Keratinocyte (primary cell): ENCODE results near the gene ARL6IP4. TPM values are rescaled to one million over a fixed set of nuclear protein-coding genes. Genes with fewer than 3 reads are reported as not detected.

Experiments used
- DNase-seq: peaks from one replicate; pipeline ENCODE4 v3.0.0-alpha.2; 2011; ENCODE audit warnings: low read depth, missing footprints, low spot score
- FAIRE-seq: peaks from 2 replicates; lab custom pipeline; 2011; peaks lifted over from hg19 to GRCh38; lab: Jason Lieb, UNC
- H2AFZ ChIP-seq: 2 replicates; pipeline ENCODE4 v1.6.0; 2012; ENCODE audit warnings: low read length, control low read depth, inconsistent platforms; ENCODE audit not compliant: control insufficient read depth
- H3K27ac ChIP-seq: 2 replicates; pipeline ENCODE4 v1.5.1; 2011; ENCODE audit warnings: low read length; ENCODE audit not compliant: control insufficient read depth, insufficient read depth
- H3K27me3 ChIP-seq: 3 replicates; pipeline ENCODE4 v1.6.0; 2011; ENCODE audit warnings: low read length; ENCODE audit not compliant: control insufficient read depth, insufficient read depth; ENCODE audit errors: extremely low read depth
- H3K36me3 ChIP-seq, 2 experiments: 2 replicates in 1 of 2; 3 replicates in 1 of 2; pipeline ENCODE4 v1.5.1; 2011; ENCODE audit warnings: low read length in 2 of 2, mild to moderate bottlenecking in 1 of 2; ENCODE audit not compliant: control insufficient read depth in 2 of 2, insufficient read depth in 2 of 2; ENCODE audit errors: extremely low read depth in 1 of 2
- H3K4me1 ChIP-seq: 3 replicates; pipeline ENCODE4 v1.5.1; 2011; ENCODE audit warnings: low read length; ENCODE audit not compliant: control insufficient read depth, insufficient read depth; ENCODE audit errors: extremely low read depth
- H3K4me2 ChIP-seq: 3 replicates; pipeline ENCODE4 v1.6.0; 2011; ENCODE audit warnings: low read depth, low read length; ENCODE audit not compliant: control insufficient read depth, insufficient read depth; ENCODE audit errors: extremely low read depth
- H3K4me3 ChIP-seq, 3 experiments: fragments of 200-600 bp in 1 of 3; sonication (generic) in 1 of 3; 2 replicates in 2 of 3; 3 replicates in 1 of 3; pipeline ENCODE4 v1.5.1; 2011 to 2016; ENCODE audit warnings: low read length in 3 of 3, mild to moderate bottlenecking in 3 of 3, control low read depth in 2 of 3, inconsistent platforms in 1 of 3, low read depth in 1 of 3, mixed read lengths in 1 of 3, mixed run types in 1 of 3, moderate library complexity in 1 of 3; ENCODE audit not compliant: control insufficient read depth in 2 of 3, insufficient read depth in 2 of 3; ENCODE audit errors: extremely low read depth in 1 of 3
- H3K79me2 ChIP-seq: 2 replicates; pipeline ENCODE4 v1.6.0; 2012; ENCODE audit warnings: low read length; ENCODE audit not compliant: control insufficient read depth, insufficient read depth
- H3K9ac ChIP-seq: 3 replicates; pipeline ENCODE4 v1.6.0; 2011; ENCODE audit warnings: low read length; ENCODE audit not compliant: control insufficient read depth, insufficient read depth; ENCODE audit errors: extremely low read depth
- H3K9me1 ChIP-seq: 3 replicates; pipeline ENCODE4 v1.6.0; 2011; ENCODE audit warnings: low read length; ENCODE audit not compliant: control insufficient read depth, insufficient read depth; ENCODE audit errors: extremely low read depth
- H3K9me3 ChIP-seq: 2 replicates; pipeline ENCODE4 v1.5.1; 2012; ENCODE audit warnings: low read depth, low read length; ENCODE audit not compliant: control insufficient read depth
- H4K20me1 ChIP-seq: 3 replicates; pipeline ENCODE4 v1.6.0; 2011; ENCODE audit warnings: low read length; ENCODE audit not compliant: control insufficient read depth, insufficient read depth; ENCODE audit errors: extremely low read depth
- EZH2 ChIP-seq: IDR thresholded peaks from one replicate; pipeline ENCODE4 v1.6.1; 2012; ENCODE audit warnings: inconsistent platforms, mild to moderate bottlenecking, low read length, moderate library complexity
- dilution Hi-C: fragments of 300-500 bp; cut with MboI; formaldehyde crosslinking; loops from one replicate; pipeline ENCODE4 v1.7.0; 2020; ENCODE audit warnings: low sequenced_read_pairs; ENCODE audit not compliant: extremely low pct_ligation_motif_present
- polyA plus RNA-seq, 5 experiments: library from polyadenylated mRNA; depleted of rRNA in 3 of 5; stranded (reverse) in 3 of 5; stranded (forward) in 1 of 5; unstranded in 1 of 5; fragments of >200 nt; gene quantifications; 1 replicate in 1 of 5; 2 replicates in 3 of 5; 3 replicates in 1 of 5; pipeline versions ENCODE4 v1.2.1 to v1.2.3, GENCODE V29; 2011 to 2012; ENCODE audit warnings: missing spikeins in 2 of 5, low read depth in 1 of 5, low replicate concordance in 1 of 5
- TF ChIP-seq, protein P1 (sequence below), 3 experiments: IDR thresholded peaks in 1 of 3; conservative IDR thresholded peaks in 1 of 3; optimal IDR thresholded peaks in 1 of 3; 2 replicates in 2 of 3; 3 replicates in 1 of 3; pipeline versions ENCODE3 to v1.5.1; 2011; ENCODE audit warnings: low read length in 3 of 3, mild to moderate bottlenecking in 3 of 3, moderate library complexity in 2 of 3, control low read depth in 1 of 3, inconsistent platforms in 1 of 3; ENCODE audit not compliant: insufficient read depth in 2 of 3; ENCODE audit errors: extremely low read depth in 1 of 3

Gene ARL6IP4
- polyA plus RNA-seq, 1 donor (not counting 4 experiments of a cell fraction or from before 2014, with no cell fraction given): 144 TPM

DNA sequence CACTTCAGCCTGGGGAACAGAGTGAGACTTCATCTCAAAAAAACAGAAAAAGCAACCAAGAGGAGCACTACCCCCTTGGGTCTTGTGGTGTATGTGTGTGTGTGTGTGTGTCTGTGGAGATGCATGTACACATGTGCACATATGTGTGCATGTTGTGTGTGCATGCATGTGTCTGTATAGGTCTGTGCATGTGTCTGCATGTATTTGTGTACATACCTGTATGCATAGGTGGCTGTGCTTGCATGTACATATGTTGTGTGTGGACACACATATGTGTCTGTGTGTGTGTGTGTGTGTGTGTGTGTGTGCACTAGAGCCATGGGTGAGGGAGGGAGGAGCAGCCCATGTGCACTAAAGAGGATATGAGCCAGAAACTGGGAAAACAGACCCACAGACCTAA, 49.1 kb downstream of the ARL6IP4 start:
- FAIRE-seq (no peak), DNase-seq (no peak)
- dilution Hi-C loops: no loop called here
- Histone ChIP-seq H3K9ac (no peak overlapping the region), H2AFZ (no peak overlapping the region), H3K9me3 (no peaks in the 10 kb centered on the region), H3K79me2 (no peaks in the 10 kb centered on the region), H3K36me3 (peaks cover 10 to 11% of the 10 kb centered on the region in 2 experiments), H3K27me3 (no peaks in the 10 kb centered on the region), H4K20me1 (no peaks in the 10 kb centered on the region), H3K27ac (no peak overlapping the region), H3K4me3 (no peak overlapping the region), H3K9me1 (no peaks in the 10 kb centered on the region), H3K4me2 (no peak overlapping the region), H3K4me1 (peaks cover 9% of the 10 kb centered on the region)
- TF ChIP-seq EZH2: no peak
- TF ChIP-seq, protein P1, sequence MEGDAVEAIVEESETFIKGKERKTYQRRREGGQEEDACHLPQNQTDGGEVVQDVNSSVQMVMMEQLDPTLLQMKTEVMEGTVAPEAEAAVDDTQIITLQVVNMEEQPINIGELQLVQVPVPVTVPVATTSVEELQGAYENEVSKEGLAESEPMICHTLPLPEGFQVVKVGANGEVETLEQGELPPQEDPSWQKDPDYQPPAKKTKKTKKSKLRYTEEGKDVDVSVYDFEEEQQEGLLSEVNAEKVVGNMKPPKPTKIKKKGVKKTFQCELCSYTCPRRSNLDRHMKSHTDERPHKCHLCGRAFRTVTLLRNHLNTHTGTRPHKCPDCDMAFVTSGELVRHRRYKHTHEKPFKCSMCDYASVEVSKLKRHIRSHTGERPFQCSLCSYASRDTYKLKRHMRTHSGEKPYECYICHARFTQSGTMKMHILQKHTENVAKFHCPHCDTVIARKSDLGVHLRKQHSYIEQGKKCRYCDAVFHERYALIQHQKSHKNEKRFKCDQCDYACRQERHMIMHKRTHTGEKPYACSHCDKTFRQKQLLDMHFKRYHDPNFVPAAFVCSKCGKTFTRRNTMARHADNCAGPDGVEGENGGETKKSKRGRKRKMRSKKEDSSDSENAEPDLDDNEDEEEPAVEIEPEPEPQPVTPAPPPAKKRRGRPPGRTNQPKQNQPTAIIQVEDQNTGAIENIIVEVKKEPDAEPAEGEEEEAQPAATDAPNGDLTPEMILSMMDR (optimal IDR thresholded peaks at IDR 0.05 in 1 of 3, IDR thresholded peaks at IDR 0.05 in 1 of 3, conservative IDR thresholded peaks at IDR 0.05 in 1 of 3; ENCODE audit: extremely low read depth in 1 of 3, insufficient read depth in 2 of 3, low read length in 3 of 3): no peak

DNA sequence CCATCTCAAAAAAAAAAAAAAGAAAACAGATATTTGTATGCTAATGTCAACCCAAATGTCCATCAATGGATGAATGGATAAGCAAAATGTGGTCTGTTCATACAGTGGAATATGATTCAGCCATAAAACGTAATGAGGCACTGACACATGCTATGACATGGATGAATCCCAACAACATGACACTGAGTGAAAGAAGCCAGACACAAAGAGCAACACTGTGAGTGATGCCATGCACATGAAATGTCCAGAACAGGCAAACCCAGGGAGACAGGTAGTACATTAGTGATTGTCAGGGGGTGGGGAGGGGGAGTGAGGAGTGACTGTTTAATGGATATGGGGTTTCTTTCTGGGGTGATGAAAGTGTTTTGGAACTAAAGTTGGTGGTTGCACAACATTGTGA, 50.2 kb downstream of the ARL6IP4 start:
- Histone ChIP-seq H3K36me3 (peaks cover 10 to 11% of the 10 kb centered on the region in 2 experiments), H3K9me3 (no peaks in the 10 kb centered on the region), H3K27me3 (no peaks in the 10 kb centered on the region), H3K9me1 (no peaks in the 10 kb centered on the region), H3K9ac (no peak overlapping the region), H3K4me3 (no peak overlapping the region), H3K27ac (no peak overlapping the region), H2AFZ (no peak overlapping the region), H3K79me2 (no peaks in the 10 kb centered on the region), H4K20me1 (no peaks in the 10 kb centered on the region), H3K4me1 (peaks cover 9% of the 10 kb centered on the region), H3K4me2 (no peak overlapping the region)
- no peak for FAIRE-seq
- TF ChIP-seq EZH2: no peak
- TF ChIP-seq, protein P1 (optimal IDR thresholded peaks at IDR 0.05 in 1 of 3, IDR thresholded peaks at IDR 0.05 in 1 of 3, conservative IDR thresholded peaks at IDR 0.05 in 1 of 3; ENCODE audit: extremely low read depth in 1 of 3, insufficient read depth in 2 of 3, low read length in 3 of 3): no peak
- dilution Hi-C loops: no loop called here
- no peak for DNase-seq
